HG02763 (cell line): ENCODE results near the gene MVP.

Experiments
- ATAC-seq: cut with Tn5 transposase; IDR thresholded peaks from one replicate; pipeline ENCODE4 v1.9.1; 2021; ENCODE audit warnings: mild to moderate bottlenecking, moderate library complexity; ENCODE audit not compliant: unreplicated experiment

MVP gene

GRCh38 chr16:29840240-29840639 lies 20.0 kb downstream of the MVP start:
- no peak for ATAC-seq

GRCh38 chr16:29841631-29842030 lies 21.4 kb downstream of the MVP start:
- ATAC-seq: no peak

- no peak for ATAC-seq
Measured at GRCh38 chr16:29842732-29843346, 22.6 kb downstream of the MVP start.

- no peak for ATAC-seq
Measured at GRCh38 chr16:29843931-29844330, 23.7 kb downstream of the MVP start.

- no peak for ATAC-seq
Measured at GRCh38 chr16:29844575-29845331, 24.5 kb downstream of the MVP start.

- ATAC-seq: no peak
Measured at GRCh38 chr16:29845656-29846055, 25.4 kb downstream of the MVP start.

- no peak for ATAC-seq
Measured at GRCh38 chr16:29848420-29849297, 28.4 kb downstream of the MVP start.

GRCh38 chr16:29849505-29849904 lies 29.2 kb downstream of the MVP start:
- ATAC-seq: no peak

GRCh38 chr16:29850998-29851397 lies 30.7 kb downstream of the MVP start:
- ATAC-seq: no peak

GRCh38 chr16:29852654-29853053 lies 32.4 kb downstream of the MVP start:
- no peak for ATAC-seq

- no peak for ATAC-seq
Measured at GRCh38 chr16:29854520-29855100, 34.3 kb downstream of the MVP start.

- no peak for ATAC-seq
Measured at GRCh38 chr16:29857133-29857760, 37.0 kb downstream of the MVP start.

- ATAC-seq: no peak
Measured at GRCh38 chr16:29858149-29858849, 38.0 kb downstream of the MVP start.

- ATAC-seq: no peak
Measured at GRCh38 chr16:29858974-29859373, 38.7 kb downstream of the MVP start.

GRCh38 chr16:29860218-29860617 lies 40.0 kb downstream of the MVP start:
- ATAC-seq: no peak

- ATAC-seq: no peak
Measured at GRCh38 chr16:29862383-29862883, 42.2 kb downstream of the MVP start.

- peak; percentile 94 for ATAC-seq
Measured at GRCh38 chr16:29862884-29863668, 42.8 kb downstream of the MVP start, which contains the start of gene CDIPT. Gene CDIPT (minus strand): TSS chr16:29863226. CDS start chr16:29862857, 369 bp downstream.

GRCh38 chr16:29863669-29863984 lies 43.4 kb downstream of the MVP start:
- no peak for ATAC-seq

- no peak for ATAC-seq
Measured at GRCh38 chr16:29864205-29864604, 43.9 kb downstream of the MVP start.
